Common myeloid progenitor, CD34-positive (primary cell): ENCODE measurements around the gene CEP131.
A peak's percentile ranks its signal among the peaks of the same experiment; 100 is the strongest.

Source experiments
- CTCF ChIA-PET: fragments of 350-600 bp; sonication (Branson Sonifier 250); formaldehyde crosslinking; loops from one replicate; lab custom pipeline; 2021; ENCODE audit warnings: antibody characterized with exemption; lab: Charles Lee
- POLR2A ChIA-PET: fragments of 350-600 bp; sonication (Branson Sonifier 250); formaldehyde crosslinking; loops from one replicate; lab custom pipeline; 2021; ENCODE audit warnings: antibody characterized with exemption; lab: Charles Lee
- DNase-seq, 3 donors: peaks; one replicate each; pipeline versions ENCODE4 v3.0.0 to v3.0.0-alpha.2; 2013
- H3K27ac ChIP-seq, 2 experiments: 1 replicate in 1 of 2; 2 replicates in 1 of 2; pipeline ENCODE4 v1.7.0; 2013; ENCODE audit warnings: inconsistent platforms in 2 of 2, low read length in 2 of 2, mild to moderate bottlenecking in 2 of 2, low read depth in 1 of 2, moderate library complexity in 1 of 2; ENCODE audit not compliant: severe bottlenecking in 2 of 2, insufficient read depth in 1 of 2, poor library complexity in 1 of 2
- H3K27me3 ChIP-seq, 5 experiments: replicated peaks in 2 of 5; 1 replicate in 3 of 5; 2 replicates in 2 of 5; pipeline versions ENCODE4 v1.6.1 to v1.7.0; 2013; ENCODE audit warnings: low read length in 4 of 5, mild to moderate bottlenecking in 2 of 5, moderate library complexity in 2 of 5, inconsistent platforms in 1 of 5; ENCODE audit not compliant: insufficient read depth in 5 of 5, control insufficient read depth in 4 of 5
- H3K36me3 ChIP-seq, 4 experiments: 1 replicate in 2 of 4; 2 replicates in 2 of 4; pipeline versions ENCODE4 v1.6.1 to v1.7.0; 2013; ENCODE audit warnings: low read length in 3 of 4, control low read depth in 1 of 4, mild to moderate bottlenecking in 1 of 4; ENCODE audit not compliant: control insufficient read depth in 4 of 4, insufficient read depth in 4 of 4
- H3K4me1 ChIP-seq, 4 experiments: 1 replicate in 3 of 4; 2 replicates in 1 of 4; pipeline versions ENCODE4 v1.6.1 to v1.7.1; 2013; ENCODE audit warnings: low read length in 3 of 4, mild to moderate bottlenecking in 3 of 4, control low read depth in 1 of 4, inconsistent platforms in 1 of 4, moderate library complexity in 1 of 4; ENCODE audit not compliant: control insufficient read depth in 4 of 4, insufficient read depth in 4 of 4; ENCODE audit errors: control extremely low read depth in 1 of 4
- H3K4me3 ChIP-seq, 7 experiments: 1 replicate in 4 of 7; 2 replicates in 3 of 7; pipeline versions ENCODE4 v1.5.1 to v1.7.0; 2013; ENCODE audit warnings: mild to moderate bottlenecking in 7 of 7, low read length in 6 of 7, moderate library complexity in 6 of 7, inconsistent platforms in 2 of 7, low read depth in 2 of 7, control low read depth in 1 of 7; ENCODE audit not compliant: insufficient read depth in 4 of 7, control insufficient read depth in 1 of 7; ENCODE audit errors: extremely low read depth in 1 of 7
- H3K9me3 ChIP-seq, 5 experiments: 1 replicate in 4 of 5; 2 replicates in 1 of 5; pipeline versions ENCODE4 v1.6.1 to v1.7.1; 2013; ENCODE audit warnings: low read length in 4 of 5, mild to moderate bottlenecking in 2 of 5, inconsistent platforms in 1 of 5, low read depth in 1 of 5, moderate library complexity in 1 of 5; ENCODE audit not compliant: control insufficient read depth in 4 of 5, insufficient read depth in 2 of 5; ENCODE audit errors: control extremely low read depth in 1 of 5
- WGBS: methylation state at CpG from one replicate; pipeline ENCODE4 v1.1.5; 2013; ENCODE audit not compliant: insufficient coverage; 5-methylcytosine and 5-hydroxymethylcytosine counted together

Gene CEP131

DNA sequence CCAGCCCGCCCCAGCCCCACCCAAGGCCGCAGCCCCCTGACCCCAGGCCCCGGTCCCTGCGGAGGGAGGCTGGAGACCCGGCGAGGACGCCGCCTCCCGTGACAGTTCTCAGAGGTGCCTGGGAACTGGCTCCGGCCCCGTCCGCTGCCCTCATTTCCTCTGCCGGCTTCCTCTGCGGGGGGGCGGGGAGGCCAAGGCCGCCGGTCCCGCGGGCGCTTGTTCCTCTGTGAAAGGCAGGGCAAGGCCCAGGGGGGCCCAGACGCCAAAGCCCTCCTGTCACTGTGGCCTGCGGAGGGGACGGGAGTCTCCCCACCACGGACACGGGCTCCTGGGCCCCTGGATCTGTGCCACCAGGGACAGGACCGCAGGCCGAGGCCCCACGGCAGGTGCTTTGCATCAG is 62.5 kb downstream of the CEP131 start:
- POLR2A ChIA-PET, result no interaction called here
- WGBS, result under 1% methylated on average over 26 of the region's 28 CpGs
- H3K27me3 ChIP-seq, result no peaks in the 10 kb centered on the region
- peak overlapping the region in 6 of 7 experiments; percentile 13 to 62 (median 50) for H3K4me3 ChIP-seq
- DNase-seq, result peak in 2 of 3 donors; percentile 42 to 53
- CTCF ChIA-PET, result no interaction called here
- no peaks in the 10 kb centered on the region for H3K36me3 ChIP-seq
- H3K9me3 ChIP-seq, result no peaks in the 10 kb centered on the region
- H3K4me1 ChIP-seq, result peaks cover 0 to 22% (median 19%) of the 10 kb centered on the region in 4 experiments
- H3K27ac ChIP-seq, result peak overlapping the region in 1 of 2 experiments; percentile 5

DNA sequence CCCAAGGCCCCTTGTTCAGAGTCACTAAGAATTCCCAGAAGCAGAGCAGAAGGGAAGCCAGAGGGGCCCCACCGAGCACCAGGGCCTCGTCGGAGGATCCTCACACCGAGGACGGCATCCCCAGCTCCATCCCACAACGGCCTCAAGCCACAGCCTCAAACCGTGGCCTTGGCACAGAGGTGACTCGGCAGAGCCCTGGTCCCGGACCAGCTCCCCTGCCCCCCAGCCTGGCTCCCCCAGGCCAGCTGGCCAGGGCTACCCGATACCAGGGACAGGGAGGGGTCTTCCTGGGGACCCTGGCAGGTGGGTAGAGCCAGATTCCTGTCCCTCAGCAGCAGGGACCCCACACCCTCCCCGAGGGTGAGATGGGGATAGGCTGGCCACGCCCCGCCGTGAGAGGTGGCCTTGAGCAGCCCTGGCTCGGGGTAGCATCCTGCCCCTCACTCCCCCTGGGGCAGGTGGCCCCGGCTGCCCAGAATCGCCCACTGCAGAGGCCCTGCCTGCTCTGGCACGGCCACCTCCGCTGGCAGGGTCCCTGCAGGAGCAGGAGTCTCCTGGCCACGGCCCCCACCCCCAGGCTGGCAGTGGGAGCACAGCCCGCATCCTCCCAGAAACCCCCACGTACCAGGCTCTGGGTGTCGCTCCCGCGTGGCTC is 63.0 kb downstream of the CEP131 start:
- Histone ChIP-seq H3K27ac (no peak overlapping the region), H3K9me3 (no peaks in the 10 kb centered on the region), H3K36me3 (no peaks in the 10 kb centered on the region), H3K4me3 (peak overlapping the region in 6 of 7 experiments; percentile 13 to 62 (median 50)), H3K27me3 (no peaks in the 10 kb centered on the region), H3K4me1 (peaks cover 0 to 22% (median 18%) of the 10 kb centered on the region in 4 experiments)
- DNase-seq, result peak in 1 of 3 donors; percentile 15
- POLR2A ChIA-PET, result no interaction called here
- WGBS, result 48% methylated on average over 22 of the region's 25 CpGs
- CTCF ChIA-PET, result interaction anchor here (2.0 kb wide), 1 partner anchor 17 kb away, joined by 6 read pairs; no protein-coding TSS in a partner anchor

DNA sequence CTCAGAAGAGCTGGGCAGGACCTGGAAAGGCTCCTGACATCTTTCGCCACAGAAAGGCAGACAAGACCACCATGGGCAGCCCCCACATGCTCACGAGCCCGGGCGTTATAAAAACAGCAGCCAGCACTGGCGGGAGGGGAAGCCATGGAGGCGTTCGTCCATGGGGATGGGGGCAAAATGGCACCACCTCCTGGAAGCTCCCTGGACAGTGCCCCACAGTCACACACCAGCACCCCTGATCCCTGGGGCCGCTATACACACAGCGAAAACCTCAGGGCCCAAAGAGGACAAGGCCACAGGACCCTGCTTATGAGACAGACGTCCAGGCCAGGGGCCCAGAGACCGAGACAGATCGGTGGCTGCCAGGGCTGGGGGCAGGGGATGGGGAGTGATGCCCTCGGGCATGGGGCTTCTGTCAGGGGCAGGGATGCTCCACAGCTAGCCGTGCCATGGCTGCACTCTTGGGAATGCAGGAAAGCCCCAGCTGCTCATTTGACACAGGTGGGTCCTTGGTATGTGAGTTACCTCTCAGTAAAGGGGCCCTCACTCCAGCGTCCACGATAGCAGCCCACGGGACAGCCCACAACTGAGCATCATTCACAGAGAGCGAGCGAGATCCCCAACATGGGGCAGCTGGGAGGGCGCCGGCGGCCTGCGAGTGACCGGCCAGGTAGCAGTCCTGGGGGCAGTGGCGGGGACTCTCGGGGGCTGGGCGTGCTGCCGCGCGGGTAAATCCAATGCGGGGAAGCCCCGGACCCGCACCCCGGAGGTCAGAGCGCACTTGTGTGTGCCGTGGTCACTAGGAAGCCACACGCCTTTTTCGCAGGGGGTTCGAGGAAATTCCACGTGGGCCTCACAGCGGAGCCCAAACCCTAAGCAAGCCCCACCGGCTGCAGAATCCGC is 63.8 kb downstream of the CEP131 start:
- Histone ChIP-seq H3K4me1 (peaks cover 0 to 22% (median 18%) of the 10 kb centered on the region in 4 experiments), H3K27ac (no peak overlapping the region), H3K27me3 (no peaks in the 10 kb centered on the region), H3K4me3 (no peak overlapping the region), H3K9me3 (no peaks in the 10 kb centered on the region), H3K36me3 (no peaks in the 10 kb centered on the region)
- POLR2A ChIA-PET, result no interaction called here
- CTCF ChIA-PET, result interaction anchor here (1.0 to 2.0 kb wide), 2 partner anchors 16 to 42 kb away, joined by 3 to 6 read pairs; no protein-coding TSS in a partner anchor
- 95% methylated on average over 34 of the region's 43 CpGs for whole genome bisulfite sequencing
- DNase-seq, result no peak

DNA sequence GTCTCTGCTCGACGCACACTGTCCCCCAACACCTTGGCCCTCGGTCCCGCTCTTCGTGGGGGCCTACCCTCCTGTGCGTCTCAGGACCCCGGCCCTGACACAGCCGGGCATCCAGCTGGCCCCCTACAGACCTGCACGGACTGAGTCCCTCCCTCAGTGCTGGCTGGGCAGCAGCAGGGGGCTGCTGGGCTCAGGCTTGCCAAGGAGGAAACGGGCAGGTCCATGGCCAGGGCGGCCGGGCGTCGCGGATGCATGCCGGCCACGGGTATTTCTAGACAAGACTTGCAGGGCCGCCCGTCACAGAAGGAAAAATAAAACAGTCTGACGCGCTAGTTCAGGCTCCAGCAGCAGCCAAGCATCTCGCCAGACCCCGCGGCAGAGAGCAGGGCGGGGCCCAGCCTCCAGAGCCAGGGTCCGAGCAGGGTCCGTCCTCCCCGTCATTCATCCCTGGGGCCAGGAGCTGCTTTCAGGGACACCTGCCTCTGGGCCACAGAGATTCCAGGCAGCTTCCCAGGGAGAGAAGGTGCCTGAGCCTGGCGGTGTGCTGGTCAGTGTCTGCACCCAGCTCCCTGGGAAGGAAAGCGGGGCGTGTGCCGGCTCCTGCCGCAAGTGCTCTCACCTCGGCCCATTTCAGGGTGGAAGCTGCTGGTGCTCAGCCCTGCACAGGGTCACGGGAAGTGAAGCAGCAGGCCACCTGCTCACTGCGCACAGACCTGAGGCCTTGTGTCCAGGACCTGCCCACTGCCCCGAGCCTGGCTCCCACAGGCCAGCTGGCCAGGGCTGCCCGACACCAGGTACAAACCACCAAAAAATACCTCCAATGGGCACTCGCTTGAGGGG is 64.7 kb downstream of the CEP131 start:
- POLR2A ChIA-PET, result interaction anchor here (1.0 kb wide), 1 partner anchor 8 kb away, joined by 3 read pairs; no protein-coding TSS in a partner anchor
- Histone ChIP-seq H3K4me3 (no peak overlapping the region), H3K4me1 (peaks cover 0 to 22% (median 18%) of the 10 kb centered on the region in 4 experiments), H3K9me3 (no peaks in the 10 kb centered on the region), H3K36me3 (no peaks in the 10 kb centered on the region), H3K27me3 (no peaks in the 10 kb centered on the region), H3K27ac (no peak overlapping the region)
- 93% methylated on average over 33 of the region's 39 CpGs for WGBS
- CTCF ChIA-PET, result interaction anchor here (1.0 to 2.0 kb wide), 2 partner anchors 15 to 43 kb away, joined by 3 to 6 read pairs; no protein-coding TSS in a partner anchor
- DNase-seq, result no peak

DNA sequence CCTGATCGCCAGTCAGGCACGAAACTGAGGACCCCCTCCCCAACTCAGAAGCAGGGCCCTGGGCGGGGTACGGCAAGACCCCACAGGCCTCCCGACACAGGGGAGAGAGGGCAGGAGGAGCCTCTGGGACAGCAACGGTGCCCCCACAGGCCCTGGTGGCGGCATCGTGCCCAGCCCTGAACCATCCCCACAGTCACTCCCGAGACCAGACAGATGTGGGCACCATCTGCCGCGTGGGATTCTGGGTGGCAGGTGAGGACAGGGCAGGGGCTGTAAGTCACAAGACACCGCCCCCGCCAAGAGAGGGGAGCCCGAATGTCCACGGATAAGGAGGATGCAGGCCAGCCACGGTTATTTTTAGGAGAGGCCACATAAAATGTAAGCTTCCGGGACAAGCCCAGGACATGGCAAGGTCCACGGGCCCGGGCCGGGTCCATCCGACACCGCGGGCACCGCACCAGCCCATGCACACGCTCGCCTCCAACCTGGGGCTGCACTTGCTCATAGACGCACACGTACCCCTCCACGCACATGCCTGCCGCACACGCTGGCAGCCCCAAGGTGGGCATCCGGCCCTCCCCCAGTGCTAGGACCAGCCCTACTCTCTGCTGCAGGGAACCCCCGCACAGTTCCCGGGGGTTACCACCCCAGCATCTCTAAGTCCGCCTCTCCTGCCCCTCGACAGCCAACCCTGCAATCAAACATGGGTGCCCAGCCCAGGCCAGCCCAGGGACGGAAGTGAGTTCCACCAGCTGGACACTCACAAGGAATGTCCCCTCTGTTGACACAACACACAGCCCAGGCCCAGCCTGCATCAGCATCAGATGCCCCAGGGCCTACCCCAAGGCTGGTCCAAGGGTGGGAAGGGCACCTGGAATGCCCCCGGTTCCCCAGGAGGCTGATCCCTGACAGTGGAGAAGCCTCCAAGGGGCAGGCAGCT is 65.6 kb downstream of the CEP131 start:
- no peaks in the 10 kb centered on the region for H3K27me3 ChIP-seq
- no peaks in the 10 kb centered on the region for H3K9me3 ChIP-seq
- DNase-seq, result no peak
- no peak overlapping the region for H3K4me3 ChIP-seq
- H3K4me1 ChIP-seq, result peaks cover 0 to 22% (median 18%) of the 10 kb centered on the region in 4 experiments
- CTCF ChIA-PET, result no interaction called here
- no peaks in the 10 kb centered on the region for H3K36me3 ChIP-seq
- POLR2A ChIA-PET, result interaction anchor here (1.0 kb wide), 1 partner anchor 7 kb away, joined by 3 read pairs; no protein-coding TSS in a partner anchor
- WGBS, result 97% methylated on average over 28 of the region's 38 CpGs
- H3K27ac ChIP-seq, result no peak overlapping the region

DNA sequence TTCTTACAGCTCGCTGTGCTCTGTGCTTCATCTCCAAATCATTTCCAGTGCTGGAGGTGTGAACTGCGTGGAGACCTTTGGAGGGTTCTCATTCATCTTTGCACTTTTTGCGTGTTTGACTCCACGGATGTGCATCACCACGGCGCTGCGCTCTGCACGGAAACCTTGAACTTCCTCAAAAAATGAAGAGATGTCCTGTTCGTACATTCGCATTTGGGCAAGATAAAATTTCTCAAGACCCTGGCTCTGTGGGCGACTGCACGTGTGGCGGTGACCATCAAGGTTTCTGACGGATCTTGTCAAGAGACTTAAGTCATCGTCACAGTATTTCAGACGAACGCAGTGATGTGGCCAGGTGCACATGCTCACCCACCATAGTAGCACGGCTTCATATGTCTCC is 67.8 kb downstream of the CEP131 start:
- WGBS, result 95% methylated on average over 11 of the region's 18 CpGs
- CTCF ChIA-PET, result interaction anchor here (0.9 to 3.2 kb wide), 3 partner anchors 12 to 87 kb away, joined by 4 to 18 read pairs (median 4); no protein-coding TSS in a partner anchor
- POLR2A ChIA-PET, result no interaction called here
- no peak for DNase-seq
- Histone ChIP-seq H3K4me3 (no peak overlapping the region), H3K27me3 (no peaks in the 10 kb centered on the region), H3K27ac (no peak overlapping the region), H3K36me3 (no peaks in the 10 kb centered on the region), H3K9me3 (no peaks in the 10 kb centered on the region), H3K4me1 (peaks cover 0 to 23% (median 19%) of the 10 kb centered on the region in 4 experiments)
